Right renal pelvis (tissue), 4 donors: ENCODE results near the gene KLHL35. TPM values are rescaled to one million over a fixed set of nuclear protein-coding genes. Genes with fewer than 3 reads are reported as not detected.

Experiments
- DNase-seq, 4 donors: peaks; one replicate each; pipeline ENCODE4 v3.0.0-alpha.2; 2013; ENCODE audit warnings: low read depth in 4 of 4, low spot score in 3 of 4, missing footprints in 1 of 4
- polyA plus RNA-seq, 4 donors: library from polyadenylated mRNA; unstranded; fragments of 120-200 nt; gene quantifications; one replicate each; pipeline ENCODE4 v1.2.1, GENCODE V29; 2013; ENCODE audit not compliant: insufficient read length in 4 of 4

Gene KLHL35
- under 1 TPM; 0.32 to 0.74 (median 0.40) TPM for polyA plus RNA-seq

DNA sequence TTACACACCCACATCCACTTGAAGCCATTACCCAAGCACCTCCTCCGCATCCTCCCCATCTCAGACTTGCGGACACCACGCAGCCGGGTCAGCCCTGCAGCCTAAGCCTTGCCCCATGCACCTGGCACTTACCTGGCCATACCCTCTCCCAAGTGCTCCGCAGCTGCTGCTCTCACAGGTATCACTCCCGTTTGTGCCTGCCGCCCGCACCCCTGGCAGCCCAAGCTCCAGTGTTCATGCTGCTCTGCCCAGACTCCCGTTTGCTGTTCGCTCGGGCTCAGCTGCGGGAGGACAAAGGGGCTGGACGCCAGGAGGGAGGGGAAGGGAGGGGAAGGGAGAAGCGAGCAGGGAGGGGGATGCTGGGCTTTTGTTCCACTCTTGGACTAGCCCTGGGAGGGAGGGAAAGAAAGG, at the start of gene KLHL35:
Gene KLHL35, minus strand, starts transcription at position 293 of the 411 bp plus-strand sequence. CDS start 2,574 bp downstream, outside the sequence.
- no peak for DNase-seq

- no peak for DNase-seq
Measured at GRCh38 chr11:75481922-75482606, 49.1 kb upstream of the KLHL35 start.

DNA sequence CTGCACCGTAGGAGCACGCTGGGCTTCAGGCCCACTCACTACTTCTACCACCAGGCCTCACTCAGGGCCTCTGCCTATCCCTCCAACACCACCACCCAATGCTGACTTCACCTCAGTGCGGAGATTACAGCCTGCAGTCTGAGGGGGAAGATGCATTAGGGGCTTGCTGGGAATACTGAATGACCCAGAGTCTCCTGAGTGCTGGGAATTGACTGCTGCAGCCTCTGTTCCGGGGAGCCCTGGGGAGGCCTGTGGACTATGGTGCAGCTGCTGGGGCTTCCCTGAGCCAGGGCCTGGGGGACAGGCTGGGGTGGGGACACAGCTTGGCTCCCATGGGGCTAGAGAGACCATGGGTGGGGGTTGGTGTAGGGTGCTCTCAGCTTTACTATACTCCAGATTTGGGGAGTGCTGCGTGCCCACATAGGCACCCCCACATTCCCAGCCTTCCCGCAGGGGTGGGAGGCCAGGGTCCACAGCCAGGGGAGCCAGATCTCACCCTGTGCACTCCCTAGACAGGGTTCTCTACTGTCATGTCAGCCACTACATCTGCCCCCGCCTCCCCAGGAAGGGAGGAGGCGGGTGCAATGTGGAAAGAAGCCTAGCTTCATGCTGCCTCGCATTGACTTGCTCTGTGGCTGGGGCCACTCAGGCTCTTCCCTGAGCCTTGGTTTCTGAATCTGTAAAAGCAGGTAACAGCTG, 48.4 kb upstream of the KLHL35 start:
- no peak for DNase-seq

GRCh38 chr11:75480185-75481175, 47.5 kb upstream of the KLHL35 start:
- DNase-seq = no peak

DNA sequence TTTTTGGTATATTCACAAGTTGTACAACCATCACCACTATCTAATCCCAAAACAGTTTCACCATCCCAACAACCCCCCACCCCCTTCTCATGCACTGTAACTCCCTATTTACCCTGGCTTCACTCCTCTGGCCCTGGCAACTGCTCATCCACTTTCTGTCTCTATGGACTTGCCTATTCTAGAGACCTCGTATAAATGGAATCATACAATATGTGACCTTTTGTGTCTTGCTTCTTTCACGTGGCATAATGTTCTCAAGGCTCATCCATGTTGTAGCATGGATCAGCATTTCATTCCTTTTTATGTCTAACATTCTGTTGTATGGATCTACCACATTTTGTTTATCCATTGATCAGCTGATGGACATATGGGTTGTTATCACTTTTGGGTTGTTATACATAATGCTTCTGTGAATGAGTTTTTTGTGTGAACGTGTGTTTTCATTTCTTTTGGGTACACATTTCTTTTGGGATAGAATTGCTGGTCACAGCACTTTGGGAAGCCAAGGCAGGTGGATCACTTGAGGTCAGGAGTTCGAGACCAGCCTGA, 46.7 kb upstream of the KLHL35 start:
- no peak for DNase-seq

GRCh38 chr11:75478783-75479596, 46.0 kb upstream of the KLHL35 start:
- no peak for DNase-seq

DNA sequence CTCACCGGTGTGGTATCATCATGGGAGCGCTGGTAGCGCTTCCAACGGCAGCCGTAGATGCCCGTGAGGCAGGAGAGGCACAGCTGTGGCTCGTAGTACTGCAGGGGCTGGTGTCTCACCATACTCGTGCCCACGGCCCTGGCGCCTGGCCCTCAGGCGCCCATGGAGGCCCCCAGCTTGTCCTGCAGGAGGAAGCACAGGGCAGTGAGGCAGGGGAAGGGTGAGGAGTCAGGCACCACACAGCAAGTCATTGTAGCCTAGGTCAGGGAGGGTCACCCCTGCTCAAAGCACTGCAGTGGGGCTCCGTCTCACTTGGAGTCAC, 44.6 kb upstream of the KLHL35 start:
- no peak for DNase-seq

DNA sequence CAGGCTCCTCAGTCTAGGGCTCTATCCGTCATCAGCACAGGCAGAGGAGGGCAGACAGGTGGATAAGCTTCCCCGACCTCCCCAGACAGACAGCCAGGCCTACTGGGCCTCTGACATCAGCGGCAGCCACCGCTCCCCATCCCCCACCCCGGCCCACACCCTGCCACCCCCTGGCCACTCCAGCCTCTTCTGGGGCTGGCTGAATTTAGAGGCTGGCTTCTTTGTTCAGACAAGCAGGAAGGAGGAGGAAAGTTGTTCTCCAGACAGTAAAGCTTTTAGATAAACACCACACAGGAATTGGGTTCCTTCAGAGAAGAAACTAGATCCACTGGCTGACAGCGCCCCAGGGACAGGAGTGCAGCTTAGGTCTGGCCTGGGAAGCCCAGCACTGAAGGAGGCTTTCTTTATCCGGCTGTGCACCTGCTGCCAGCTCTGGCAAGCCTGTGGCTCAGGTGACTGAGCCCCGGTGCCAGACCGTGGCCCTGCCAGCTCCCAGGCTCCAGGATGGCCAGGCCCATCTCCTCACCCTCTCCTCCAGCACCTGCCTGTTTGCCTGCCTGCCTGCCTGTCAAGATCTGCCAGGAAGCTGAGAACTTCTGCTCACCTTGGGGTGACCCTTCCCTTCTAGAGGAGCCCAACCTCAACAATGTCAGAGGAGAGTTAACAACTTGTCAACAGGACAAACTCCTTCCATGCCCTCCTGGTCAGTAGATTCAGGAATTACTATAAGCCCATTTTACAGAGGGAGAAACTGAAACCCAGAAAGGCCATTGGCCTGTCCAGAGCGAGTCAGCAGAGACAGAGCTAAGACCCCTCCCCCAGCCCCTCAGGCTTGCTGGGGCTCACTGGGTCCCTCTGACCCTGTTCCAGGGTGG, 44.0 kb upstream of the KLHL35 start:
- no peak for DNase-seq

GRCh38 chr11:75475767-75476650, 43.0 kb upstream of the KLHL35 start:
- DNase-seq = no peak

GRCh38 chr11:75474878-75475766, 42.1 kb upstream of the KLHL35 start:
- peak in 1 of 4 donors; percentile 38 for DNase-seq

DNA sequence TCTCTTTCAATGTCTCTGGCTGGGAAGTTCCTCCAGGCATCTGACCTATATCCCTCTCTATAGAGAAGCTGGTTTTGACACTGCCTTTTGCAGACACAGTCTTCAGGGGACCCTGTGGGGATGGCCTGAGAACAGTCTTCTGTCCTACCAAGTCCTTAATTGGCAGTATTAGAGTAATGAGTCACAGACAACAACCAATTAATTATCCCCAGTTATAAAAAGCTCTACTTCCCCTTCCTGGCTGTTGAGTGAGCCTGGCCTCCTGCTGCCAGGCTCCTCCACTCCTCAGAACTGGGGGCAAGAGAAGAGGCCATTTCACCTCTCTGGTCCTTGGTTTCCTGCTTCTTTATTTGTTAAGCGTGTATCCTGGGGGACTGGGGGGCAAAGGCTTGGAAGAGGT, 41.2 kb upstream of the KLHL35 start:
- DNase-seq = no peak

DNA sequence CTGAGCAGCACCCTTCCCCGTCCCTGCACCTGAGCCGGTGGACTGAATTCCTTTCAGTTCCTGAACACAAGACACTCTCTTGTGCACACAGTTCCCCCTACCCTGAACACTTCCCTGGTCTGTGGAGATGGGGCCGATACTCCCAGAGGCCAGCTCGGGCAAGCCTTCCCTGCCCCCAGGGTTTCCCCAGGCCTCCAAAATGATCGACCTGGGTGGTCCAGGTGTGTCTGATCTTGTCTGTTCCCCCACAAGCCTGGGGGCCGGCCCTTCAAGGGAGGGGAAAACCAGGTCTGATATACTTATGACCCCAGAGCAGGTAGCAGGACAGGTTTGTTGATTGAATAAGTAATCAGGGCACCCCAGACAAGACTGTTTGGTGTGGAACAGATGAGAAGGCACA, 40.7 kb upstream of the KLHL35 start:
- DNase-seq = no peak

GRCh38 chr11:75472081-75472732, 39.2 kb upstream of the KLHL35 start:
- DNase-seq = no peak

DNA sequence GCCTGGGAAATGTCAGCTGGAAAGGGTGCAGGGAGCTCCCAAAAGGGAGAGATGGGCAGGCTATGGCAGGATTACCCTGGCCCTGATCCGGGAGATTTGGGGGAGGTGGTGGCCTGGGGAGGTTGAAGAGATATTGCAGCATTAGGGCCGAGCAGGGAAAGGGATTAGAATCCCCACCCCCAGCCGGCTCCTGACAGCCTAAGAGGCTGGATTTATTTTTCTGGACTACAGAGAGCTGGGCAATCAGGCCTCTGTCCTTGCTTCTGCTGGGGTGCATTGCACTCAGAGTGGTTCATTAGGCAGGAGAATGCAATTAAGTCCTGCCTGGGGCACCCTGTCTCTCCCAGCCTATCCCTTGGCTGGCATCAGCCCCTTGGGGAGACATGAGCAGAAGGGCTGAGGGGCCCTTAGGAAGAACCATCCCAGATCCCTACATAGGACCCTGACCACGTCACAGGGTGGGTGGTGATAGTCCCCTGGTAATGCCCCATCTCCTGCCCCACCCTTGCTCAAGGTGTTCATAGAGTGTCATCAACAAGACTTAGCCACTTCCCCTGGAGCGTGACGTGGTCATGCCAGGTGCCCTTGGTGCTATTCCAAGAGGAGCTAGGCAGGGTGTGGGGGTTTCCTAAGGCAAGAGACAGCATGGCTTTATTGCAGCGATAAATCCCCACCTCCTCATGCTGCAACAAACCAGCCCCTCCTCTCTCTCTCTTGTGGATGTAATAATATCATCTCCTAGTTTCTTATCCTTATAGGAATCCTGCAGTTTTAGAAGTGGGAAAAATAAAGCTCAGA, 38.4 kb upstream of the KLHL35 start:
- no peak for DNase-seq

- no peak for DNase-seq
Measured at GRCh38 chr11:75470476-75471080, 37.6 kb upstream of the KLHL35 start.
